NCI-H1436 (cell line): ENCODE measurements around the gene MTFMT.
"Not testable (repeated sequence)": the region's sequence is repeated elsewhere in the genome, so short reads cannot be mapped to it uniquely, and the experiment has no call there.

Experiments used
- DNase-seq: peaks from one replicate; lab custom pipeline; 2025; lab: John Stamatoyannopoulos, UW

MTFMT gene

DNA sequence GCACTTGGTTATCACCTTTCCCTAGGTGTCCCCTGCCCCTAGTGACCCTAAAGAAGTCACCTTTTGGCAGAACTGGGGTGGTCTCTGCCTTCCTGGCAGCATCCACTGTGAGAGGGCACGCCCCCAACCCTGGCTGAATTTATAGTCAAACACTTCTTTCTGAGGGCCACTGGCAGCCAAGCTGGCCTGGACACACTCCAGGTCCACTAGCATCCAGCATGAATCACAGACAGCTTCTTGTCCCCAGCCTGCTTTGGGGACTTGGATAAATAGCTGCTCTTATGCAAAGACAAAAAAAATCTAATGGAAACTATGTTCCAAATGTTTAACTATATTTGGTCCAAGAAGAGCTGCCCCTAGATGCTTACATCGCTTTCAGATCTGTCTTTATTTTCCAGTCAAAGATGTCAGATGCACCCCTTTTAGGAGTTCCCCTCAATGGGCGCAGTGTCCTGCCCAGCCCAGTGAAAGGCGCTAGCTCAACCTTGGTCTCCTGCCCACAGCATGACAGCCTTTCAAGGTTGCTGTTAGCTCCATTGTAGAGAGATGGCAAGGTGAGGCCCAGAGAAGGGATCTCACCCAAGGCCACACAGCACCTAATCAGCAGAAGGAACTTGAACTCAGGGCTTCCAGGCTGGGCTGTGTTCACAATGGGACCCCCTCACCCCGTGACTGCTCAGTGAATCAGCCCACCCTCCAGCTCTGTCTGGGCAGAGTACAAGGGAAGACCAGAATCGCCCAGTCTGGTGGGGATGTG, 31.4 kb upstream of the MTFMT start:
- DNase-seq = no peak

DNA sequence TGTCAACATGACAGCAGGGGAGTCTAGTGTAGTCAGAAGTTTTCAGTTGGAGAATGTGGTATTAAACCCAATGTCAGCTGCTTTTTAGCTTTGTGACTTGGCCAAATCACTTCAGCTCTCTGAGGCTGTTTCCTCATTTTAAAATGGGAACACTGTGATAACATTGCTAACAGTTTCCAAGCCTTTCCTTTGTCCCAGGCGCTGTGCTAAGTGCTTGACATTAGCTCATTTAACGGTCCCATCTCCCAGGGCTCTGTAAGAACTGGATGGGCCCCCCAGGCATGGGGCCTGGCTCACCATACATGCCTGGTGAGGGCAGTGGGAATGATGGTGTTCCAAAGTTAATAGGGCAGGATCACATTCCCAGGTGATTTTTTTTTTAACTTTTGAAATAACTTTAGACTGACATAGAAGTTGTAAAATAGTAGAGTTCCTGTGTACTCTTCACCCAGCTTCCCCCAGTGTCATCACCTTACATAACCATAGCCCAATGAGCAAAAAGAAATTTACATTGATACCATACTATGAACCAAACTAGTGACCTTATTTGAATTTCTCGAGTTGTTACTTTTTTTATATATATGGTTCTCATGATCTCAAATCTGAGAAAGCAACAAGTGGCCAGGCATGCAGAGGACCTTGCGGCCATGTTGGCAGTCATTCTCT, 30.6 kb upstream of the MTFMT start:
- DNase-seq = no peak

DNA sequence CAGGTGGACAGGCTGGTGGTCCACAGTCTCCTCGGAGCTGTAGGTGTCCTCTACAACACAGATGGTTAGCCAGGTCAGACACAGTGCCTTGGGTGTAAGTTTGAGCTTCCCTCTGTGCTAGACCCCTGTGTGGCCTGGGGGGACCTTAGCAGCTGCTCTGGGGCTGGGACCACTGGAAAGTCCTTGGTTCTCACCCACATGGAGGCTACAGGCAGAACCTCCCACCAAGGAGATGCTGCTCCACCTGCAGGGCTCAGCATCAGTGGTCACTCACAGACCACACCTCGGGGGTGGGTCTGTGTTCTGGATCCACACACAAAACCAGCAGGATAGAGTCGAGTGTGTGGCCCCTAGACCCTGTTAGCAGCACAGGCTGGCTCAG, 29.9 kb upstream of the MTFMT start:
- no peak for DNase-seq

DNA sequence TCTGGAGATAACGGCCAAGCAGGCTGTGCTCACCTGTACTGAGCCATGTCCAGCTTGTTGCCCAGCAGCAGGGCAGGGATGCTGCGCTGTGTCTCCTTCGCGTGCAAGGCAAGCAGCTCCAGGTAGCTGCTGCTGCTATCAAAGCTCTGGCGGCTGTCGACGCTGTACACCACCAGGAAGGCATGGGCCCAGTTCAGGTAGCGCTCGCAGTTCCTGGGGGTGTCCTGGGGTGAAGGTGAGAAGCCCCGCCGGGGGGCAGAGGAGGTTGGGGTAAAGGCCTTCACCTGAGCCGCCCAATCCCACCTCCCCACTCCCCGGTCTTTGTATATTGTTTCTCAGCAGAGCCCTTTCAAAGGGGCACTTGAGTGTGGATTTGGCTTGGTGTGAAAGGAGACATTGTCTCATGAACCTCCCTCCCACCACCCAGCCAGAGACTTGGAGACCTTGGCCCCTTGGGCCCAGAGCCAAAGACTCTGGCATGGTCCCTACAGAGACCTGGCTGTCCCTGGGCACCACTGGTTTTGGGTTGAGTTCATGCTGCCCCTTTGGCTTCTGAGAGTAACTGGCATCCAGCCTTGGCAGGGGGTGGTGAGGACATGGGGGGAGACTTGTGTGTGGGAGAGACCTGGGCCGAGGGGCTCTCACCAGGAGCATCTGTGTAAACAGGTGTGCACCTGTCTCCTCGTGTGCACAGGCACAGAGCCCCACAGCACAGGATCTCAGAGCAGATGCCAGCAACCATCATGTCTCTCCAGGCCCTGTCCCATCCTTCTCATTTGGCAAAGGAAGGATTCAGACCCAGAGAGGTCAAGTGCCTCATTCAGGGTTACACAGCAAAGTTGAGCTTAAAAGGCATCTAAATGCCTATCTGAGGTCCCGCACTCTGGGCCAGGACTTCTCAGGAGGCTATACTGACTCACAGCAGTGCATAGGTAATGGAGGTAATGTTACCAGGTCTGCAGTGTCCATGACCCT, 29.2 kb upstream of the MTFMT start:
- DNase-seq = no peak

DNA sequence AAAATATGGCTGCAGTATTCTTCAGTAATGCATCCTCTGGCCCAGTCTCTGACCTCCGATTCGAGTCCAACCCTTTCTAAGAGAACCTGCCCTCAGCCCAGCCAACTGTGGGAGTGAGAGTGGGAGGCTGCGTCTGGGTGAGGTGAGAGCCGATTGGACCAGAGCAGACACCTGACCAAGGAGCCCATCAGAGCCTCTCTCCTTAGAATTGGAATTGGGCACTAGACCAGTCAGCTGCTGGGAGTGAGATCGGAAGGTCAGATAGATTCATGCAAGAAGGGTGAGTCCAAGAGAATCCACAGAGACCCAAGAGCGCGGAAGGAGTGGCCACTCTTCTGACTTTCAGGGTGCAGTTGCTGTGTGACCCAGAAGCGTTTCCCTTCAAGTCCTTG, 28.1 kb upstream of the MTFMT start:
- DNase-seq = no peak

DNA sequence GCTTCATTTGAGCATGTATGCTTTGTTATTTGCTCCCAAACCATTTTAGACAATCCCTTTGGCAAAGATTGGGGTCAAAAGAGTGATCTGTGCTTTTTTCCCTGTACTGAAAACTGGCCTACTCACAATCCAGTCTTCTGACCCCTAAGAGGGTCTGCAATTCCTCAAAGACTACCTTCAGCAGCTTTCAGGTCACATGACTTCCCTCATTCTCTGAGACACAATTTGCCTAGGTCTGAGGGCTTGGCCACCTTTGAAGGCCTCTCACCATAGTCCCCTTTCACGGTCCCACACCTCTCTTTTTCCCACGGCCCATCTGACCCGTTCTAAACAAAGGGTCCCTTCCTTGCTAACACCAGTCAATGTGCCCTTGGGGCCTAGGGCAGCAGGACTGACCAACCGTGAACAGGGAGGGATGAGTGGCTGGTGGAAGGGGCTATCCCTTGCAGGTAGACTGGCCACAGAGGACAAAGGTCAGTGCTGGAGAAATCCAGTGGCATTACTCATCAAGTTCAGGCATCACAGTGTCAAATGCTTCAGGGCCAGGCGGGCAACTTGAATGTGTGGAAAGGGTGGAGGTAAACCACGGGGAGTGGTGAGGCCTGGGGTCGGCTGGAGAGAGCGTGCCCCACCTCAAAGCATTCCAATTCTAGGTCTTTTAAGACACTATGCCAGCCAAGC, 27.6 kb upstream of the MTFMT start:
- DNase-seq = no peak

DNA sequence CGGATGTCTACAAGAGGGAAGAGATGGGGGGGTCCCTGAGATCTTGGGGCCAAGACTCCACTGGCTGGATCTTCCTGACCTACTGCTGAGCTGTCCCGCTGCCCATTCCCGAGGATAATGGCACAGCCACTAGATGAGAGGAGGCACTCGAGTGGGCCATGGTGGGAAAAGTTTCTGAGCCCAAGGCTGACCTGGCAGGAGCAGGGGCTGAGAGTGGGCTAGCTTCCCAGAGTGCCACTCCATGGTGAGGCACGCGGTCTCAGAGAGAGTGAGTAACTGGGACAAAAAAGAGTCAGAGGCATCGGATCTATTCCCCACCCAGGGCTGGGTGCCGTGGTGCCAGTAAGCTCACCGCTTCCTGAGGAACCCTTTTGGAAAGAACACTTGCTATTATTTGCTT, 26.7 kb upstream of the MTFMT start:
- DNase-seq = no peak

DNA sequence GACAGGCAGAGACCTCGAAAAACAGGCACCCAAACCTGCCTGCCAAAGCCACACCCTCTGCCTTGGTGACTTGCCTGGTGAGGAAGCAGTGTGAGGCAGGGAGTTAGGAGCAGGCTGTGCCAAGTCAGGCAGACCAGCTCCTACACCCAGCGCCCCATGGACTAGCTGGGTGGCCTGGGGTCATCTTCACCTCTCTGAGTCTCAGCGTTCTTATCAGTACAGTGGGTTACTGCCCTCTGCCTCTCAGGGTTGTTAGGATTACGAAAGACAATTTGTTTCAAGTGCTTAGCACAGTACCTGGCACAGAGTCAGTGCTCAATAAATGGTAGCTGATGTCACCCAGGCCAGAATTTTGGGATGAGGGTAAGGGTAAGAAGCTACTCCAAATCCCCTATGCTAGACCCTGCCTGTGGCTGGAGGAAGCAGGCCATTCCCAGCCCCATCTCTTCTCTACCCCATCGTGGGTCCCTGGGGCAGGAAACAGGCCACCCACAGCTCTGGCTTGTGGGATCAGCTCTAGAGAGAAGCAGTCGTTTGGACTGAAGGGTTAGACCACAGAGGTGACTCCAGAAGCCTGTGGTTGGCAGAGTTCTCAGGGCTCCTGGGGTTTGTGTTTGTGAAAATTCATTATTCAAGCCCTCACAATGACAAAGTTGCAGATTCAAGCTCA, 25.9 kb upstream of the MTFMT start:
- DNase-seq = no peak

DNA sequence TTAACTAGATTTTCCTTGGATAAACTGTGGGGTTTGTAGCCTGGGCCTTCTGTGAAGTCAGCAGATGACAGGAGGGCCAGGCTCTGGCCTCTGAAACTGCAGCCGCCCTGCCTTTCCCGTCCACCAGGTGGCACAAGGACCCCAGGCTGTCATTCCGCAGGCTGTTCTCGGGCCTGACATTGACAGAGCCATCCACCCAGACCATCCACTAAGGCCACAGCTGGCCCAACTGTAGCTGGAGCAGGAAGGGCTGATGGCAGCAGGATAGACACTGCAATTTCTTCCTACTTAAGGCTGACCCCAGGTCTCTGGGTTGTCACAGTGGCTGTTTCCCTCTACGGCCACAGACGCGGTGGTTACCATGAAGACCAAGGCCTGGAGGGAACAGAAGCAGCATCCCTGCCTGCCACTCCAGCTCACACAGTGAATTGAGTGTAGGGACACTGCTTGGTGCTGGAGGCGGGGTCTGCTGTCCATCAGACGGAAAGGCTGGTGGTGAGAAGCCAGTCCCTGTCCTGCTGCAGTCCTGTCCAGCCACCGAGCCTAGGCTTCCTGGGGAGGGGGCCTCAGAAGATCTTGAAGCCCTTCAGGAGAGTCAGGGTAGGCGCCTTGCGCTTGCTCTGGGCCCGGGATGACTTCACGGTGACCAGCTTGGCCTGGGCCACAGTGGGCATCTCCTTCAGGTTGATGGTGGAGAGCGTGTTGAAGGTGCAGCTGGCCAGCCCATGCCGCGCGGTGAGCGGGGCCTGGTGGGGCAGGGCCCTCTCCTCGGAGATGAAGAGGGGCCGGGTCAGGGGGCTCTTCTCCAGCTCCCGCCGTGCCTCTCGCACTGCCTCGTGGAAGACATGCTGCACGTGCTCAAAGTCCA, 25.1 kb upstream of the MTFMT start:
- DNase-seq = peak; percentile 51

DNA sequence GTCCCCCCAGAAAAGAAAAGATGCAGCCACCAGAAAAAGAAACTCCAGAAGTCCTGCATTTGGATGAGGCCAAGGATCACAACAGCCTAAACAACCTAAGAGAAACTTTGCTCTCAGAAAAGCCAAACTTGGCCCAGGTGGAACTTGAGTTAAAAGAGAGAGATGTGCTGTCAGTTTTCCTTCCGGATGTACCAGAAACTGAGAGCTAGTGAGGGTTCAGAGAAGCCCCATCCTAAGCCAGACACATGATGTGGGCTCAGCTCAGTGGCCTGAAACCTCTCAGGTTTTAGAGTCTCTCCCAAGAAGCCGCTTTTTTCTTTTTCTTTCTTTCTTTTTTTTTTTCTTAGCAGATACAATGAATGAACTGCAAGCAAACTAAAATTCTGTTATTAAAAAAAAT, 23.5 kb upstream of the MTFMT start:
- DNase-seq = no peak

DNA sequence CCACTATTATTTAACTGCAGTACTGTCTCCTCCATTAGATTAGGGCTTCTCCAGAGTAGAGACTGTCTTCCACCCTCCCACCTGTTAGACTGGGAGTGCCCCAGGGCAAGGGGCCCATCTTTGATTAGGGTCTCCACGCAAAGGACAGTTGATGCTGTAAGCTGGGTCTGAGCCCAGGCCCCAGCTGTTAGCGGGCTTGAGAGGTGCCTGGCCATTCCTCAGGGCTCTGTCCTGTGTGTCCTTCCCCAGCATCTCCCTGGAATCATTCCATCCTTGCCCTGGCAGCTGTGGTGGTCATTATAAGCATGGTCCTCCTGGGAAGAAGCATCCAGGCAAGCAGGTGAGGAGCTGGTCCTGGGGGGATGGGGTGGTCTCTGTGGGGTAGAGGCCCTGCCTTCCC, 21.8 kb upstream of the MTFMT start:
- DNase-seq = no peak

DNA sequence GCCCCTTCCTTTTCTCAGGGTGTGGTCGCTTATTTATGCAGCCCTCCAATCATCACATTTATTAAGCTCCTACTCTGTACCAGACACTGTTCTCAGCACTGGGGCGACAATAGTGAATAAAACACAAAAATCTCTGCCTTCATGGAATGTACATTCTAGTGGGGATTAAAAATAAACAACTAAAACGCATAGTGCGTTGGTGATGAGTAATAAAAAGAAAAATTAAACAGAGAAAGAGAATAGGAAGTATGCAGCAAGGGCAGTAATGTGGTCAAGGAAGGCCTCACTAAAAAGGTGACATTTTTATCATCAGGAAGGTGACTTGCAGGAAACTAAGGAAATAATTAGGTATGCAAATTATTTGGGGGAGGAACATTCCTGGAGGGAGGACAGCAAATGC, 20.8 kb upstream of the MTFMT start:
- no peak for DNase-seq

DNA sequence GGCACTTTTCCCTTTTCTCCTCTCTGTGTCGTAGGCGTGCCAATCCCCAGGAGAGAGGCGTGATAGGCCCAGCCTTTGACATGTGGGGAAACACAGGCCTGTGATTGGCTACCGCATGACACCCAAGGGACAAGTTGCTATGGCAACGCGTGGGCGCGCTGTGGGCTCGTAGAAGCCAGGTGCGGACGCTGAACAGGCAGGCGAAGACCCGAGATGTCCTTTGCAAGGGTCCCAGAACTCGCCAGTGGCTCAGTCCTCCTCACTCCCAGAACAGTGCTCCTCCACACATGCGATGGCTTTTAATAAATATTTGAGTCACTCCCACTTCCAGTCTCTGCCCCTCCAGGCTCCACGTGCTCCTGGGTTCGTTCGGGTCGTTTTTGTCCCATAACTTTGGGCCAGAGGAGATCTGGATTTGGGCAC, 20.0 kb upstream of the MTFMT start:
- DNase-seq = peak; percentile 99

DNA sequence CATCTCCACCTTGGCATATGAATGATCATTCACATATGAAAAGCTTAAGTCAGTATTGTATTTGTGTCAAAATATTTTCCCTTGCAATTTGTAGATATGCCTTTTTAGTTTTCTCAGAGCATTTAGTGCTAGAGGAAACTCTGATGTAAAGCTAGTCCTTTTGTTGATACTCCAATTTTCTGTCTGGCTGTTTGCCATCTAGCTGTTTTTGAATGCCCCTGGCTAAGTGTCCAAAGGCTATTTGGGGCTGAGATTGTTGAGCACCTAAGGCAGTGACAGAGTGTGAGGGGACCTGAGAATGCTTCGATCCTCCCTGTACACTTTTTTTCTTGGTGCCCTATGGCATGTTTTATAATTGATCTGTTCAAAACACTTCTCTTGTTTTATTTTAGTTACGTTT, 18.8 kb upstream of the MTFMT start:
- DNase-seq = no peak

DNA sequence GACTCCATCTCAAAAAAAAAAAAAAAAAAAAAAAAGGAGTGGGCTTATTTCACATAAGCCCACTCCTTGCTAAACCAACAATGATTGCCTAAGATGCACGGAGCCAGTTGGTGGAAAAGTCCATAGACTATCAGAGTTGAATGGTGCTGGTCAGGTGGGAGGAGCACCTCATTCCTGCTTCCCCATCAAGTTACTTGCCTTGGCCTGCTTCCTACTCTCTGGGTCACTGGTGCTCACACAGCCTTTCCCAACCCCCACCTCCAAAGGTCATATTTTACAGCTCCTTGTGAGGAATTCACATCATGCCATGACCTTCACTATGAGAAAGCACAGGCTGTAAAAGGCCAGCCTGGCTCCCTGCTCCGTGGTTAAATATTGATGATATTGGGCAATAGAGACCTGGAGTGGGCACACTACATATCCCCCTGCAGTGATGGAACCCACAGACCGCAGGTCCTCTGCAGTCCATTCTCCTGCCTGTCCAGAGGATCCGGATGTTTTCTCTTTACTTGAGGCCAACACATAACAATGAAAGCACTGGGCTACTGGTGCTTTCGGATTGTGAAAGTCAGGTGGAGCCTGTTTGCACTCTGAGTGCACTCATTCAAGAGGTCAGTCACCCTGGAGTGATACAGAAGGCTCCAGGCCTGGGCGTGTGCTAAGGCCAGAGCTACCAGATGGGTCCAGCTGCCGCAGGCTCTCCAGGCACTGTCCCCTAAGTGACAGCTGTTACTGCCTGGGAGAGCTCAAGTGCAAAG, 15.5 kb upstream of the MTFMT start, which contains the start of gene SLC51B:
Gene SLC51B (plus strand): TSS at position 664 of the 758 bp plus-strand sequence. CDS start 4,618 bp downstream, outside the sequence.
- DNase-seq = no peak

DNA sequence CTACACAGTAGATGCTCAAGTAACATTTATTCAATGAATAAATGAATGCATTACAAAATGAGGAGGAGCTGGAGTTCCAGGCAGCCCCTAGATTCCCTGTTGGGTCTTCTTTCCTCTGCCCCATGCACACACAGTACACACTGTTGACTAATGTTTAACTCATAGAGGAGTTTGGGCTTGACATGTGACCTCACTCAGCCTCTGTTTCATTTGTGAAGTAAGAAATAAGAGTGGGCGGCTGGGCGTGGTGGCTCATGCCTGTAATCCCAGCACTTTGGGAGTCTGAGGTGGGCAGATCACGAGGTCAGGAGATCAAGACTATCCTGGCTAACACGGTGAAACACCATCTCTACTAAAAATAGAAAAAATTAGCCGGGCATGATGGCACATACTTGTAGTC, 14.8 kb upstream of the MTFMT start:
- DNase-seq = not testable (repeated sequence)

DNA sequence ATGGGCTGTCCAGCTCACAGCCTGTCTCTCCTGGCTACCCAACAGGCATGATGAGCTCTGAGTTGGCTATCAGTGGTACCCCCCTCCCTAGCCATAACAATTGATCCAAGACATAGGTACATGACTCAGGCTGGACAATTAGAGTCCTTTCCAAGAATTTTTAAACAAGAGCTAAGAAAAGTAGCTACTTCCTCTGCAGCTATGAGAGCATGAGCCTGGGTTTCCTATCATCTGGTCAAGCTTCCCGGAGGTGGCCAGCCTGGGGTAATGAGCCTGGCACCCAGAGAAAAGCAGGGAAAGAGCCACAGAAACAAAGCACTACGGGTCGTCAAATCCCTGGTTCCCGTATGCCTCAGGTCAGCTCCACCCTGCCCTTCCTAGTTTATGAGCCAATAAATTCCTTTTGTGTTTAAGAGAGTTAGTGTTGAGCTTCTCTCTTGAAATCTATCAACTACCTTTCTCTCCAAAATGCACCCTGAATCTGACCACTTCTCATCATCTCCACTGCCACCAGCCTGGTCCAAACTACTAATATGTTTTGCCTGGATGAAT, 13.4 kb upstream of the MTFMT start:
- no peak for DNase-seq

DNA sequence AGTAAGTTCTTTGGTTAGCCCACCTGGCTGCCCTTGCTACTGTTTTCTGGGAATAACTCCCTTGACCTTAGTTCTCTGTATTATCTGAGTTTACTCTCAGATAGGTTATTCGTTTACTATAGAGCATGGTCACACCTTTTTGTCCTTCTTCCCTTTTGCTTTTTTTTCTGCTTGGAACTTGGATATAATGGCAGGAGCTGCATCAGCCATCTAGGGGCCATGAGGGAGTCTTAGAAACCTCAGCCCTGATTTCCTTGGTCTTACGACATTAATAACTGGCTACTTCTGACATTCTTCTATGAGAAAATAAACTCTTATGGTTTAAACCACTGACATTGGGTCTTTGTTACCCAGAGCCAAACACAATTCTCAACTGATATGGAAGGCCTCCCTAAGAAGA, 12.3 kb upstream of the MTFMT start:
- no peak for DNase-seq

DNA sequence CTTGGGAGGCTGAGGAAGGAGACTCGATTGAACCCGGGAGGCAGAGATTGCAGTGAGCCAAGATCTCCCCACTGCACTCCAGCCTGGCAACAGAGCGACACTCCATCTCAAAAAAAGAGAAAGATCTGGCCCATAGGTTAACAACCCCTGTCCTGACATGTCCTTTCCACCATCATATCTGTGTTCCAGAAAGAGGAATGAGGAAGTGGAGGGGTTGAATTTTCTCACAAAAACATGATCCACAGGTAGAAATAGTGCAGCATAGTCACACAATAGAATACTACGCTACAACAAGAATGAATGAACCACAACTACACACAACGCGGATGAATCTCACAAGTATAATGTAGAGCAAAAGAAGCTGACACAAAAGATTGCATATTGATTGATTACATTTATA, 11.0 kb upstream of the MTFMT start:
- no peak for DNase-seq
